HepG2 (cell line): ENCODE data around the gene SEC14L1. TPM values are rescaled to one million over a fixed set of nuclear protein-coding genes. Genes with fewer than 3 reads are reported as not detected.

Experiments used
- ARNTL ChIP-seq: sonication (generic); formaldehyde crosslinking; IDR thresholded peaks from 2 replicates; pipeline ENCODE4 v1.4.0; 2020; ENCODE audit warnings: mild to moderate bottlenecking, missing genetic modification reagents
- BRD4 ChIP-seq: sonication (generic); formaldehyde crosslinking; IDR thresholded peaks from 2 replicates; pipeline ENCODE4 v1.4.0; 2020; ENCODE audit warnings: missing genetic modification reagents
- CEBPG ChIP-seq: IDR thresholded peaks from 2 replicates; pipeline ENCODE4 v1.6.1; 2016
- DMAP1 ChIP-seq: IDR thresholded peaks from 2 replicates; pipeline ENCODE4 v1.6.1; 2016
- GATAD1 ChIP-seq: IDR thresholded peaks from 2 replicates; pipeline ENCODE4 v1.6.1; 2016; ENCODE audit warnings: missing genetic modification reagents, missing compliant biosample characterization
- HDAC2 ChIP-seq: sonication (generic); formaldehyde crosslinking; IDR thresholded peaks from 2 replicates; pipeline ENCODE4 v1.4.0; 2020; ENCODE audit warnings: missing genetic modification reagents
- HDAC6 ChIP-seq: fragments of 200-600 bp; sonication (generic); IDR thresholded peaks from 2 replicates; pipeline ENCODE4 v1.7.0; 2017; ENCODE audit warnings: mild to moderate bottlenecking, antibody characterized with exemption, low read length, low read depth
- HINFP ChIP-seq: sonication (generic); formaldehyde crosslinking; IDR thresholded peaks from 2 replicates; pipeline ENCODE4 v1.4.0; 2020; ENCODE audit warnings: low read depth, mild to moderate bottlenecking, missing genetic modification reagents
- JUNB ChIP-seq: sonication (generic); formaldehyde crosslinking; IDR thresholded peaks from 2 replicates; pipeline ENCODE4 v1.8.0; 2022; ENCODE audit warnings: missing genetic modification reagents, mild to moderate bottlenecking, borderline replicate concordance
- MEIS1 ChIP-seq: sonication (generic); formaldehyde crosslinking; IDR thresholded peaks from 2 replicates; pipeline ENCODE4 v1.9.0; 2021; ENCODE audit warnings: mild to moderate bottlenecking, missing genetic modification reagents, moderate library complexity, borderline replicate concordance
- MTA1 ChIP-seq: sonication (generic); formaldehyde crosslinking; IDR thresholded peaks from 2 replicates; pipeline ENCODE4 v1.4.0; 2020; ENCODE audit warnings: missing genetic modification reagents, mild to moderate bottlenecking, borderline replicate concordance
- ONECUT2 ChIP-seq: sonication (generic); formaldehyde crosslinking; IDR thresholded peaks from 2 replicates; pipeline ENCODE4 v1.4.0; 2020; ENCODE audit warnings: missing genetic modification reagents
- ZBTB37 ChIP-seq: sonication (generic); formaldehyde crosslinking; IDR thresholded peaks from 2 replicates; pipeline ENCODE4 v1.4.0; 2020; ENCODE audit warnings: mild to moderate bottlenecking, missing genetic modification reagents
- ZMYM4 ChIP-seq: sonication (generic); formaldehyde crosslinking; IDR thresholded peaks from 2 replicates; pipeline ENCODE4 v1.8.1; 2023; ENCODE audit warnings: mild to moderate bottlenecking, missing genetic modification reagents
- ZNF207 ChIP-seq: fragments of 450-650 bp; IDR thresholded peaks from 2 replicates; pipeline ENCODE4 v1.6.1; 2016; ENCODE audit warnings: antibody characterized with exemption, borderline replicate concordance
- ZNF430 ChIP-seq: sonication (generic); formaldehyde crosslinking; IDR thresholded peaks from 2 replicates; pipeline ENCODE4 v1.9.0; 2021; ENCODE audit warnings: mild to moderate bottlenecking, missing genetic modification reagents
- ZNF550 ChIP-seq: sonication (generic); formaldehyde crosslinking; IDR thresholded peaks from 2 replicates; pipeline ENCODE4 v1.4.0; 2020; ENCODE audit warnings: mild to moderate bottlenecking, missing genetic modification reagents, borderline replicate concordance
- ZNF704 ChIP-seq: sonication (generic); formaldehyde crosslinking; IDR thresholded peaks from 2 replicates; pipeline ENCODE4 v1.8.1; 2023; ENCODE audit warnings: mild to moderate bottlenecking, inconsistent platforms, moderate library complexity, missing genetic modification reagents, borderline replicate concordance
- ZSCAN29 ChIP-seq: sonication (generic); formaldehyde crosslinking; conservative IDR thresholded peaks from 2 replicates; pipeline ENCODE4 v1.4.0; 2020; ENCODE audit warnings: mild to moderate bottlenecking, missing genetic modification reagents
- polyA plus RNA-seq, 8 experiments: library from polyadenylated mRNA; depleted of rRNA in 3 of 8; stranded (reverse) in 7 of 8; unstranded in 1 of 8; fragments of >200 nt; fragmentation: Illumina TruSeq in 4 of 8; extraction: Trizol in 4 of 8; gene quantifications; 2 replicates each; pipeline versions ENCODE4 v1.2.1 to v1.2.3, GENCODE V29; 2011 to 2016; ENCODE audit warnings: low read depth in 4 of 8, missing spikeins in 1 of 8, mixed read lengths in 1 of 8; ENCODE audit not compliant: insufficient read depth in 1 of 8
- total RNA-seq, 5 experiments: library from RNA; depleted of rRNA; stranded (reverse); fragments of >200 nt; fragmentation: Illumina TruSeq; extraction: Trizol; gene quantifications; 2 replicates each; pipeline ENCODE4 v1.2.3, GENCODE V29; 2016; ENCODE audit warnings: low read depth in 1 of 5
- TF ChIP-seq, protein P1 (sequence below): sonication (generic); formaldehyde crosslinking; IDR thresholded peaks from 2 replicates; pipeline ENCODE4 v1.5.0; 2020; ENCODE audit warnings: mild to moderate bottlenecking, missing genetic modification reagents, moderate library complexity
- TF ChIP-seq, protein P2 (sequence below): sonication (generic); formaldehyde crosslinking; IDR thresholded peaks from 2 replicates; pipeline ENCODE4 v1.5.1; 2020; ENCODE audit warnings: missing genetic modification reagents, mild to moderate bottlenecking, borderline replicate concordance

SEC14L1 gene
- total and polyA plus RNA-seq, 2 of the 13 experiments (the other 11 are each of a cell fraction or from before 2014, with no cell fraction given) = 26.3 to 43.9 TPM

GRCh38 chr17:77140166-77140877 lies 447 bp upstream of the SEC14L1 start (continued):
- TF ChIP-seq ZNF430 (CRISPR knock-in tag) = peak; percentile 78
- TF ChIP-seq HDAC6 = no peak
- no peak for TF ChIP-seq ZNF550 (CRISPR knock-in tag)
- peak; percentile 90 for TF ChIP-seq DMAP1 (CRISPR knock-in tag)
- TF ChIP-seq ZNF207 = no peak
- no peak for TF ChIP-seq ONECUT2 (CRISPR knock-in tag)
- TF ChIP-seq HDAC2 (CRISPR knock-in tag) = no peak; the same call in 1 of the 2 replicates
- peak; percentile 9; the same call in 1 of the 2 replicates for TF ChIP-seq BRD4 (CRISPR knock-in tag)
- TF ChIP-seq JUNB = no peak
- TF ChIP-seq GATAD1 (CRISPR knock-in tag) = peak; percentile 49
- TF ChIP-seq ZMYM4 (CRISPR knock-in tag) = peak; percentile 16; the same call in 1 of the 2 replicates
- TF ChIP-seq ZBTB37 = peak; percentile 51; the same call in 1 of the 2 replicates
- TF ChIP-seq, protein P1, sequence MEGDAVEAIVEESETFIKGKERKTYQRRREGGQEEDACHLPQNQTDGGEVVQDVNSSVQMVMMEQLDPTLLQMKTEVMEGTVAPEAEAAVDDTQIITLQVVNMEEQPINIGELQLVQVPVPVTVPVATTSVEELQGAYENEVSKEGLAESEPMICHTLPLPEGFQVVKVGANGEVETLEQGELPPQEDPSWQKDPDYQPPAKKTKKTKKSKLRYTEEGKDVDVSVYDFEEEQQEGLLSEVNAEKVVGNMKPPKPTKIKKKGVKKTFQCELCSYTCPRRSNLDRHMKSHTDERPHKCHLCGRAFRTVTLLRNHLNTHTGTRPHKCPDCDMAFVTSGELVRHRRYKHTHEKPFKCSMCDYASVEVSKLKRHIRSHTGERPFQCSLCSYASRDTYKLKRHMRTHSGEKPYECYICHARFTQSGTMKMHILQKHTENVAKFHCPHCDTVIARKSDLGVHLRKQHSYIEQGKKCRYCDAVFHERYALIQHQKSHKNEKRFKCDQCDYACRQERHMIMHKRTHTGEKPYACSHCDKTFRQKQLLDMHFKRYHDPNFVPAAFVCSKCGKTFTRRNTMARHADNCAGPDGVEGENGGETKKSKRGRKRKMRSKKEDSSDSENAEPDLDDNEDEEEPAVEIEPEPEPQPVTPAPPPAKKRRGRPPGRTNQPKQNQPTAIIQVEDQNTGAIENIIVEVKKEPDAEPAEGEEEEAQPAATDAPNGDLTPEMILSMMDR = no peak
- TF ChIP-seq ZNF704 (CRISPR knock-in tag) = peak; percentile 88
- TF ChIP-seq HINFP (CRISPR knock-in tag) = peak; percentile 71
- peak; percentile 55; the same call in 1 of the 2 replicates for TF ChIP-seq ARNTL
- peak; percentile 57; the same call in 1 of the 2 replicates for TF ChIP-seq MTA1 (CRISPR knock-in tag)
- TF ChIP-seq, protein P2, sequence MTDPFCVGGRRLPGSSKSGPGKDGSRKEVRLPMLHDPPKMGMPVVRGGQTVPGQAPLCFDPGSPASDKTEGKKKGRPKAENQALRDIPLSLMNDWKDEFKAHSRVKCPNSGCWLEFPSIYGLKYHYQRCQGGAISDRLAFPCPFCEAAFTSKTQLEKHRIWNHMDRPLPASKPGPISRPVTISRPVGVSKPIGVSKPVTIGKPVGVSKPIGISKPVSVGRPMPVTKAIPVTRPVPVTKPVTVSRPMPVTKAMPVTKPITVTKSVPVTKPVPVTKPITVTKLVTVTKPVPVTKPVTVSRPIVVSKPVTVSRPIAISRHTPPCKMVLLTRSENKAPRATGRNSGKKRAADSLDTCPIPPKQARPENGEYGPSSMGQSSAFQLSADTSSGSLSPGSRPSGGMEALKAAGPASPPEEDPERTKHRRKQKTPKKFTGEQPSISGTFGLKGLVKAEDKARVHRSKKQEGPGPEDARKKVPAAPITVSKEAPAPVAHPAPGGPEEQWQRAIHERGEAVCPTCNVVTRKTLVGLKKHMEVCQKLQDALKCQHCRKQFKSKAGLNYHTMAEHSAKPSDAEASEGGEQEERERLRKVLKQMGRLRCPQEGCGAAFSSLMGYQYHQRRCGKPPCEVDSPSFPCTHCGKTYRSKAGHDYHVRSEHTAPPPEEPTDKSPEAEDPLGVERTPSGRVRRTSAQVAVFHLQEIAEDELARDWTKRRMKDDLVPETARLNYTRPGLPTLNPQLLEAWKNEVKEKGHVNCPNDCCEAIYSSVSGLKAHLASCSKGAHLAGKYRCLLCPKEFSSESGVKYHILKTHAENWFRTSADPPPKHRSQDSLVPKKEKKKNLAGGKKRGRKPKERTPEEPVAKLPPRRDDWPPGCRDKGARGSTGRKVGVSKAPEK = no peak
- 0 out of 2 replicates have a peak, but pooled peaks have one; percentile 44 for TF ChIP-seq ZSCAN29 (CRISPR knock-in tag)
- peak; percentile 76 for TF ChIP-seq CEBPG (CRISPR knock-in tag)
- TF ChIP-seq MEIS1 (CRISPR knock-in tag) = no peak
